ENCODE results near the gene DNASE1L1.

The DNASE1L1 gene

GRCh38 chrX:154382483-154383069 is 26.5 kb downstream of the DNASE1L1 start:
- no peak for TF ChIP-seq SIN3A (IDR thresholded peaks at IDR 0.05; ENCODE audit: borderline replicate concordance, insufficient read depth, low read length)
- TF ChIP-seq TAF1 (IDR thresholded peaks at IDR 0.05; ENCODE audit: borderline replicate concordance, insufficient read depth, low read length): no peak
- no peak for TF ChIP-seq REST (IDR thresholded peaks at IDR 0.05; ENCODE audit: insufficient read depth in 1 of 2, low read depth in 2 of 2, low read length in 2 of 2)
- TF ChIP-seq FOXP2 (optimal IDR thresholded peaks at IDR 0.05; ENCODE audit: borderline replicate concordance, extremely low read depth, extremely low read length, insufficient read depth): no peak
- no peak; the same call in 1 of the 2 replicates for TF ChIP-seq POLR2AphosphoS5 (IDR thresholded peaks at IDR 0.05; ENCODE audit: low read depth, low read length)

- TF ChIP-seq TAF1 (IDR thresholded peaks at IDR 0.05; ENCODE audit: borderline replicate concordance, insufficient read depth, low read length) (no peak), POLR2AphosphoS5 (IDR thresholded peaks at IDR 0.05; ENCODE audit: low read depth, low read length) (no peak), REST (IDR thresholded peaks at IDR 0.05; ENCODE audit: insufficient read depth in 1 of 2, low read depth in 2 of 2, low read length in 2 of 2) (no peak), SIN3A (IDR thresholded peaks at IDR 0.05; ENCODE audit: borderline replicate concordance, insufficient read depth, low read length) (no peak), FOXP2 (optimal IDR thresholded peaks at IDR 0.05; ENCODE audit: borderline replicate concordance, extremely low read depth, extremely low read length, insufficient read depth) (no peak)
Measured at GRCh38 chrX:154381271-154381670, 27.8 kb downstream of the DNASE1L1 start.

GRCh38 chrX:154380787-154381186 is 28.3 kb downstream of the DNASE1L1 start:
- TF ChIP-seq REST (IDR thresholded peaks at IDR 0.05; ENCODE audit: insufficient read depth in 1 of 2, low read depth in 2 of 2, low read length in 2 of 2) (no peak), FOXP2 (optimal IDR thresholded peaks at IDR 0.05; ENCODE audit: borderline replicate concordance, extremely low read depth, extremely low read length, insufficient read depth) (no peak), TAF1 (IDR thresholded peaks at IDR 0.05; ENCODE audit: borderline replicate concordance, insufficient read depth, low read length) (no peak), POLR2AphosphoS5 (IDR thresholded peaks at IDR 0.05; ENCODE audit: low read depth, low read length) (no peak), SIN3A (IDR thresholded peaks at IDR 0.05; ENCODE audit: borderline replicate concordance, insufficient read depth, low read length) (no peak)

GRCh38 chrX:154380153-154380552 is 28.9 kb downstream of the DNASE1L1 start:
- TF ChIP-seq POLR2AphosphoS5 (IDR thresholded peaks at IDR 0.05; ENCODE audit: low read depth, low read length): no peak
- no peak for TF ChIP-seq REST (IDR thresholded peaks at IDR 0.05; ENCODE audit: insufficient read depth in 1 of 2, low read depth in 2 of 2, low read length in 2 of 2)
- no peak for TF ChIP-seq FOXP2 (optimal IDR thresholded peaks at IDR 0.05; ENCODE audit: borderline replicate concordance, extremely low read depth, extremely low read length, insufficient read depth)
- TF ChIP-seq TAF1 (IDR thresholded peaks at IDR 0.05; ENCODE audit: borderline replicate concordance, insufficient read depth, low read length): no peak
- no peak for TF ChIP-seq SIN3A (IDR thresholded peaks at IDR 0.05; ENCODE audit: borderline replicate concordance, insufficient read depth, low read length)

Measured in PFSK-1 (cell line).